ENCODE results near the gene CPT1B. TPM values are rescaled to one million over a fixed set of nuclear protein-coding genes. Genes with fewer than 3 reads are reported as not detected.

The CPT1B gene
- polyA plus RNA-seq, 3 donors: 0.18 to 66.9 TPM; not detected in 1

GRCh38 chr22:50568626-50569025 is 9.6 kb downstream of the CPT1B start:
- no peak for DNase-seq
- H3K9ac ChIP-seq (ENCODE audit: insufficient read depth, low read length, poor library complexity, severe bottlenecking): no peak overlapping the region
- no peaks in the 10 kb centered on the region for H3K9me3 Mint-ChIP-seq
- WGBS (ENCODE audit: insufficient coverage): 100% methylated on average over 6 of the region's 7 CpGs
- peaks cover 31 to 57% of the 10 kb centered on the region in 2 donors for H3K36me3 ChIP-seq (replicated peaks in 1 of 2; ENCODE audit: control insufficient read depth in 1 of 2, insufficient read depth in 2 of 2, low read length in 2 of 2)
- intact Hi-C loops (cut with micrococcal nuclease): no loop called here
- no peak overlapping the region for H3K4me3 Mint-ChIP-seq
- no peak overlapping the region for H3K4me3 ChIP-seq (replicated peaks in 1 of 3; ENCODE audit: low read depth in 2 of 3, low read length in 3 of 3)
- no peak overlapping the region for H3K4me2 ChIP-seq (replicated peaks; ENCODE audit: extremely low read depth, low read length, poor library complexity, severe bottlenecking)
- H3K27ac Mint-ChIP-seq: no peak overlapping the region
- H2AFZ ChIP-seq (ENCODE audit: insufficient read depth, low read depth, low read length, poor library complexity, severe bottlenecking): no peak overlapping the region
- no peak overlapping the region for H3K27ac ChIP-seq (ENCODE audit: low read depth in 1 of 2, low read length in 2 of 2)
- no peaks in the 10 kb centered on the region for H3K79me2 ChIP-seq (ENCODE audit: insufficient read depth, low read length)
- H3K36me3 Mint-ChIP-seq: peaks cover 35 to 59% of the 10 kb centered on the region in 2 donors
- H3K27me3 Mint-ChIP-seq (ENCODE audit: low read depth in 3 of 3): peaks cover 10 to 15% (median 14%) of the 10 kb centered on the region in 3 donors
- H4K20me1 ChIP-seq (ENCODE audit: insufficient read depth, low read length): no peaks in the 10 kb centered on the region
- peaks cover 3% of the 10 kb centered on the region for H3K4me1 Mint-ChIP-seq
- TF ChIP-seq CTCF (IDR thresholded peaks at IDR 0.05): no peak
- peaks cover 0 to 4% of the 10 kb centered on the region in 2 donors for H3K27me3 ChIP-seq (ENCODE audit: control insufficient read depth in 2 of 2, insufficient read depth in 2 of 2, low read length in 2 of 2)
- H3K4me1 ChIP-seq (ENCODE audit: control insufficient read depth in 1 of 2, insufficient read depth in 2 of 2, low read length in 2 of 2): peaks cover 1 to 3% of the 10 kb centered on the region in 2 donors
- H3K9me3 ChIP-seq (replicated peaks in 1 of 2; ENCODE audit: control insufficient read depth in 1 of 2, insufficient read depth in 1 of 2, low read length in 2 of 2): no peaks in the 10 kb centered on the region

- Mint-ChIP-seq H3K27me3 (ENCODE audit: low read depth in 3 of 3) (peaks cover 15 to 17% (median 15%) of the 10 kb centered on the region in 3 donors), H3K36me3 (peaks cover 34 to 52% of the 10 kb centered on the region in 2 donors), H3K4me3 (no peak overlapping the region), H3K9me3 (peaks cover 0 to 2% (median 0%) of the 10 kb centered on the region in 7 donors), H3K27ac (peak overlapping the region in 2 of 7 donors; percentile 9 to 73), H3K4me1 (peaks cover 10% of the 10 kb centered on the region)
- intact Hi-C loops (cut with micrococcal nuclease): no loop called here
- Histone ChIP-seq H3K4me3 (replicated peaks in 1 of 3; ENCODE audit: low read depth in 2 of 3, low read length in 3 of 3) (no peak overlapping the region), H3K36me3 (replicated peaks in 1 of 2; ENCODE audit: control insufficient read depth in 1 of 2, insufficient read depth in 2 of 2, low read length in 2 of 2) (peaks cover 31 to 49% of the 10 kb centered on the region in 2 donors), H3K4me1 (ENCODE audit: control insufficient read depth in 1 of 2, insufficient read depth in 2 of 2, low read length in 2 of 2) (peaks cover 8 to 11% of the 10 kb centered on the region in 2 donors), H3K9ac (ENCODE audit: insufficient read depth, low read length, poor library complexity, severe bottlenecking) (no peak overlapping the region), H3K4me2 (replicated peaks; ENCODE audit: extremely low read depth, low read length, poor library complexity, severe bottlenecking) (no peak overlapping the region), H3K27me3 (ENCODE audit: control insufficient read depth in 2 of 2, insufficient read depth in 2 of 2, low read length in 2 of 2) (peaks cover 0 to 8% of the 10 kb centered on the region in 2 donors), H3K27ac (ENCODE audit: low read depth in 1 of 2, low read length in 2 of 2) (no peak overlapping the region), H3K9me3 (replicated peaks in 1 of 2; ENCODE audit: control insufficient read depth in 1 of 2, insufficient read depth in 1 of 2, low read length in 2 of 2) (no peaks in the 10 kb centered on the region), H4K20me1 (ENCODE audit: insufficient read depth, low read length) (no peaks in the 10 kb centered on the region), H2AFZ (ENCODE audit: insufficient read depth, low read depth, low read length, poor library complexity, severe bottlenecking) (no peak overlapping the region), H3K79me2 (ENCODE audit: insufficient read depth, low read length) (peaks cover 6% of the 10 kb centered on the region)
- no peak for TF ChIP-seq CTCF (IDR thresholded peaks at IDR 0.05)
- WGBS (ENCODE audit: insufficient coverage): 100% methylated on average over 5 of the region's 7 CpGs
- no peak for DNase-seq
These were observed 10.4 kb downstream of the CPT1B start for GRCh38 chr22:50567721-50568252.

All from CD14-positive monocyte (primary cell).